DMS114 treated with DMSO at 0.1 percent for 48 hours (cell line): Measurements from ENCODE around the gene RAP2C.

ENCODE experiments used
- DNase-seq: peaks from one replicate; lab custom pipeline; 2025; ENCODE audit not compliant: unreplicated experiment; lab: John Stamatoyannopoulos, UW

RAP2C gene

GRCh38 chrX:132219343-132219768, at the start of gene RAP2C:
RAP2C (minus strand) TSS chrX:132219447; CDS start chrX:132217268, 2,179 bp downstream.
- DNase-seq: peak; percentile 25

GRCh38 chrX:132267392-132267791, 48.1 kb upstream of the RAP2C start:
- no peak for DNase-seq

- no peak for DNase-seq
Observed at GRCh38 chrX:132266583-132267355, 47.5 kb upstream of the RAP2C start.

GRCh38 chrX:132263127-132263526, 43.9 kb upstream of the RAP2C start:
- DNase-seq: no peak

GRCh38 chrX:132258509-132258908, 39.3 kb upstream of the RAP2C start:
- no peak for DNase-seq

- DNase-seq: no peak
Observed at GRCh38 chrX:132257116-132257515, 37.9 kb upstream of the RAP2C start.

- no peak for DNase-seq
Observed at GRCh38 chrX:132236121-132236520, 16.9 kb upstream of the RAP2C start.

- DNase-seq: no peak
Observed at GRCh38 chrX:132235488-132235887, 16.2 kb upstream of the RAP2C start.

- no peak for DNase-seq
Observed at GRCh38 chrX:132231587-132231986, 12.3 kb upstream of the RAP2C start.

GRCh38 chrX:132227383-132228112, 8.3 kb upstream of the RAP2C start:
- DNase-seq: no peak

- DNase-seq: no peak
Observed at GRCh38 chrX:132226169-132226568, 6.9 kb upstream of the RAP2C start.

GRCh38 chrX:132218100-132218812, 991 bp downstream of the RAP2C start:
- DNase-seq: peak; percentile 40

- peak; percentile 20 for DNase-seq
Observed at GRCh38 chrX:132217203-132218073, 1.8 kb downstream of the RAP2C start.

- no peak for DNase-seq
Observed at GRCh38 chrX:132216806-132217202, 2.4 kb downstream of the RAP2C start.

GRCh38 chrX:132216283-132216682, 3.0 kb downstream of the RAP2C start:
- DNase-seq: no peak

GRCh38 chrX:132214518-132214917, 4.7 kb downstream of the RAP2C start:
- DNase-seq: no peak

GRCh38 chrX:132209527-132209926, 9.7 kb downstream of the RAP2C start:
- no peak for DNase-seq

GRCh38 chrX:132208422-132208821, 10.8 kb downstream of the RAP2C start:
- DNase-seq: no peak

GRCh38 chrX:132207996-132208395, 11.3 kb downstream of the RAP2C start:
- no peak for DNase-seq

- no peak for DNase-seq
Observed at GRCh38 chrX:132206259-132206658, 13.0 kb downstream of the RAP2C start.

- DNase-seq: no peak
Observed at GRCh38 chrX:132204629-132205028, 14.6 kb downstream of the RAP2C start.
